ENCODE measurements around the gene TEAD4. TPM values are rescaled to one million over a fixed set of nuclear protein-coding genes. Genes with fewer than 3 reads are reported as not detected.

TEAD4 gene
- total and polyA plus RNA-seq, 2 experiments from 2014 or later: 5.5 to 12.7 TPM

DNA sequence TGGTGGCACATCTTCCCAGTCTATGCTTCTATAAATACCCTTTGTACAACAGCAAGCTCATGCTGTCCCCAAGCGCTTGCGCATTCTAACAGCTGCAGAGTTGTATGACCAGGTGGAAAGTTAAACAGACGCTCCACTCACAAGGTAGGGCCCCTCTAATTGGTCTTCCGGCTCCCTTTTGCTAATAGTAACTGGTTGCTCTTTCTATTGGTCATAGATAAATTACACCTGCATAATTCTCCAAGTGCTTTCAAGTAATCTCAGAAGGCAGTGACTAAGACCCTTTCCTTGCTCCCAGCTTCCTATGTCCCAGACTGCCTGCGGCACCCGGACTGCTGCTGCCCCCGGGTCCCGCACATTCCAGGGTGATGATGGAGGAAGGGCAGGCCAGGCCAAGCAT, 111.9 kb downstream of the TEAD4 start:
- Histone ChIP-seq H3K36me3 (replicated peaks; ENCODE audit: insufficient read depth, low read depth) (no peaks in the 10 kb centered on the region), H3K79me2 (no peaks in the 10 kb centered on the region), H3K4me1 (ENCODE audit: insufficient read depth) (peaks cover 8% of the 10 kb centered on the region), H4K20me1 (ENCODE audit: insufficient read depth, poor library complexity, severe bottlenecking) (no peaks in the 10 kb centered on the region), H3K9me2 (replicated peaks; ENCODE audit: insufficient read depth) (no peaks in the 10 kb centered on the region), H3K4me2 (no peak overlapping the region), H3K4me3 (no peak overlapping the region), H3K27ac (peak overlapping the region; percentile 73), H3K27me3 (no peaks in the 10 kb centered on the region), H3K9me3 (ENCODE audit: low read depth) (no peaks in the 10 kb centered on the region), H2AFZ (no peak overlapping the region)
- peak; percentile 69 for DNase-seq (ENCODE audit: low spot score)
- WGBS (ENCODE audit: low lambda C conversion rate, missing lambda C conversion rate): 61% methylated on average over 8 of the region's 8 CpGs
- TF ChIP-seq, protein P1, sequence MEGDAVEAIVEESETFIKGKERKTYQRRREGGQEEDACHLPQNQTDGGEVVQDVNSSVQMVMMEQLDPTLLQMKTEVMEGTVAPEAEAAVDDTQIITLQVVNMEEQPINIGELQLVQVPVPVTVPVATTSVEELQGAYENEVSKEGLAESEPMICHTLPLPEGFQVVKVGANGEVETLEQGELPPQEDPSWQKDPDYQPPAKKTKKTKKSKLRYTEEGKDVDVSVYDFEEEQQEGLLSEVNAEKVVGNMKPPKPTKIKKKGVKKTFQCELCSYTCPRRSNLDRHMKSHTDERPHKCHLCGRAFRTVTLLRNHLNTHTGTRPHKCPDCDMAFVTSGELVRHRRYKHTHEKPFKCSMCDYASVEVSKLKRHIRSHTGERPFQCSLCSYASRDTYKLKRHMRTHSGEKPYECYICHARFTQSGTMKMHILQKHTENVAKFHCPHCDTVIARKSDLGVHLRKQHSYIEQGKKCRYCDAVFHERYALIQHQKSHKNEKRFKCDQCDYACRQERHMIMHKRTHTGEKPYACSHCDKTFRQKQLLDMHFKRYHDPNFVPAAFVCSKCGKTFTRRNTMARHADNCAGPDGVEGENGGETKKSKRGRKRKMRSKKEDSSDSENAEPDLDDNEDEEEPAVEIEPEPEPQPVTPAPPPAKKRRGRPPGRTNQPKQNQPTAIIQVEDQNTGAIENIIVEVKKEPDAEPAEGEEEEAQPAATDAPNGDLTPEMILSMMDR (IDR thresholded peaks at IDR 0.05; ENCODE audit: poor library complexity): no peak
- TF ChIP-seq EZH2 (IDR thresholded peaks at IDR 0.05; ENCODE audit: borderline replicate concordance) (no peak), EZH2phosphoT487 (IDR thresholded peaks at IDR 0.05; ENCODE audit: low read depth, severe bottlenecking, unreplicated experiment) (no peak)

DNA sequence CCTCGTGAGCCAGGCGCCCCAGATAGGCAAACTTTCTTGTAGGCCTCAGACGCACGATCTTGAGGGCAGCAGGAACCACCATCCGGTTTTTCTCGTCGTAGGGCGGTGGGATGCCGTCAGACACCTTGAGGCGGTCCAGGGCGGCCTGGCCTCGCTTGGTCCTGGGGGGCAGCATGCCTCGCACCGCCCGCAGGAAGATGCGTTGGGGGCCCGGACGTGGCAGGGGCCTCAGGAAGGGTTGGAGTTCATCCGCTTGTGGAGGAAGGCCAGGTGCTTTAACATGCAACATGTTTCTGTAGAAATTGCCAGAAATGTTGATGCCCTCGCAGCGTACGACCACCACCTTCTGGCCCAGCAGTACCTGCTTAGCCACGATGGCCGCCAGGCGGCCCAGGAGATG, 112.5 kb downstream of the TEAD4 start:
- no peaks in the 10 kb centered on the region for H4K20me1 ChIP-seq (ENCODE audit: insufficient read depth, poor library complexity, severe bottlenecking)
- H3K36me3 ChIP-seq (replicated peaks; ENCODE audit: insufficient read depth, low read depth): no peaks in the 10 kb centered on the region
- peaks cover 12% of the 10 kb centered on the region for H3K4me1 ChIP-seq (ENCODE audit: insufficient read depth)
- no peaks in the 10 kb centered on the region for H3K9me2 ChIP-seq (replicated peaks; ENCODE audit: insufficient read depth)
- H2AFZ ChIP-seq: no peak overlapping the region
- no peaks in the 10 kb centered on the region for H3K79me2 ChIP-seq
- H3K27ac ChIP-seq: peak overlapping the region; percentile 73
- no peak overlapping the region for H3K4me3 ChIP-seq
- no peak for DNase-seq (ENCODE audit: low spot score)
- no peaks in the 10 kb centered on the region for H3K9me3 ChIP-seq (ENCODE audit: low read depth)
- TF ChIP-seq EZH2 (IDR thresholded peaks at IDR 0.05; ENCODE audit: borderline replicate concordance) (no peak), EZH2phosphoT487 (IDR thresholded peaks at IDR 0.05; ENCODE audit: low read depth, severe bottlenecking, unreplicated experiment) (no peak)
- WGBS (ENCODE audit: low lambda C conversion rate, missing lambda C conversion rate): 98% methylated on average over 25 of the region's 25 CpGs
- H3K4me2 ChIP-seq: no peak overlapping the region
- no peaks in the 10 kb centered on the region for H3K27me3 ChIP-seq

DNA sequence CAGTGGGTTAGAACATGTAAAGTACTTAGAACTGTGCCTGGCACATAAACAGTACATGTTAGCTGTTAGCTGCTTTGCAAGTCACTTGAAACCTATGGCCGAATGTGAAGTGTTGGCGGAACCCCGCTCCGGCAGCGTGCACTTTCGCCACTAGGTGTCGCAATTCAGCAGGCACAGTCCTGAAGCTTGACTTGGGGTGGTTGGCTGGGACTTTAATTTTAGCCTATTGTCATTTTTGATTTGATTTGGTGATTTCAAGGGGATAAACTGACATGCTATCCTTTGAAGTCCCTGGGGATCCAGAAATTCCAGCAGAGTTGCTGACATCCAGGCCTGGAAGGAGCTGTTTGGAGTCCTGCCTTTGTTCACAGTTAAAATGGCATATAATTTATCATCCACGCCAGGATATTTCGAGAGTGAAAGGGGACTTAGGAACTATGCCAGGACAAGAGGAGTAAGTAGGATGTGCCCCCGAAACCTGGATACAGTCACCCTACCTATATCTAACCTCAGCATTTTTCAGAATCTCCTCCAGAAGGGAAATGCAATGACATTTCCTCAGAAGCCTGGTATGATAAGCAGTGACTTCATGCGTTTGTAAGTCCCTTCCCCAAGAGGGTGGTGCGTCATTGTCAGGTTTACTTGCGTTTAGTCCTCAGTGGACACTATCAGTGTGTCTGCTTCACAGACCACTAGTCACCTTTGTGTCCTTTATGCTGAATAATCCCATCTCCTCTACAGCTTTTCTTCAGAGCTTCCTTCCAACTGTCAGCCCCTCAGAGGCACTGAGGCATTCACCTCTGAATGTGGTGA, 114.4 kb downstream of the TEAD4 start:
- peak; percentile 87 for DNase-seq (ENCODE audit: low spot score)
- H2AFZ ChIP-seq: no peak overlapping the region
- no peak overlapping the region for H3K4me2 ChIP-seq
- no peak overlapping the region for H3K4me3 ChIP-seq
- peaks cover 14% of the 10 kb centered on the region for H3K4me1 ChIP-seq (ENCODE audit: insufficient read depth)
- 27% methylated on average over 13 of the region's 13 CpGs for WGBS (ENCODE audit: low lambda C conversion rate, missing lambda C conversion rate)
- H3K27me3 ChIP-seq: no peaks in the 10 kb centered on the region
- no peaks in the 10 kb centered on the region for H3K9me3 ChIP-seq (ENCODE audit: low read depth)
- no peak for TF ChIP-seq EZH2phosphoT487 (IDR thresholded peaks at IDR 0.05; ENCODE audit: low read depth, severe bottlenecking, unreplicated experiment)
- no peak for TF ChIP-seq EZH2 (IDR thresholded peaks at IDR 0.05; ENCODE audit: borderline replicate concordance)
- TF ChIP-seq, protein P1 (IDR thresholded peaks at IDR 0.05; ENCODE audit: poor library complexity): peak; percentile 98
- H3K36me3 ChIP-seq (replicated peaks; ENCODE audit: insufficient read depth, low read depth): no peaks in the 10 kb centered on the region
- H4K20me1 ChIP-seq (ENCODE audit: insufficient read depth, poor library complexity, severe bottlenecking): no peaks in the 10 kb centered on the region
- H3K79me2 ChIP-seq: peaks cover 12% of the 10 kb centered on the region
- H3K27ac ChIP-seq: no peak overlapping the region
- no peaks in the 10 kb centered on the region for H3K9me2 ChIP-seq (replicated peaks; ENCODE audit: insufficient read depth)

DNA sequence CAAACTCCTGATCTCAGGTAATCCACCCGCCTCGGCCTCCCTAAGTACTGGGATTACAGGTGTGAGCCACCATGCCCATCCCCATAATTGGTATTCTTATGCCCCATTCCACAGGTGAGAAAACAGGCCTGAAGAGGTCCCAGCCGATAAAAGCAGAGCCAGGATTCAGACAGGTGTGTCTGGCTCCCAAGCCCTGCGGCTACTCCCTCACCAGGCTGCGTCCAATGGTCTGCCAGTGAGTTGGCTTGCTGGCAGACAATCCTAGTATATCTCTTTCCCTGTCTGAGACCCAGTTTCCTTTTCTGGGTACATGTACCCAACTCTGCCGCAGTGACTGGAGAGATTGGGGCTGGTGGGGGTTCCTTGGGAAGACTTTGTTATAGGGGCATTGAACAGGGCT, 116.1 kb downstream of the TEAD4 start:
- H4K20me1 ChIP-seq (ENCODE audit: insufficient read depth, poor library complexity, severe bottlenecking): no peaks in the 10 kb centered on the region
- no peak overlapping the region for H2AFZ ChIP-seq
- H3K9me3 ChIP-seq (ENCODE audit: low read depth): no peaks in the 10 kb centered on the region
- TF ChIP-seq, protein P1 (IDR thresholded peaks at IDR 0.05; ENCODE audit: poor library complexity): no peak
- no peak for TF ChIP-seq EZH2 (IDR thresholded peaks at IDR 0.05; ENCODE audit: borderline replicate concordance)
- TF ChIP-seq EZH2phosphoT487 (IDR thresholded peaks at IDR 0.05; ENCODE audit: low read depth, severe bottlenecking, unreplicated experiment): no peak
- H3K79me2 ChIP-seq: peaks cover 27% of the 10 kb centered on the region
- no peak overlapping the region for H3K27ac ChIP-seq
- H3K4me1 ChIP-seq (ENCODE audit: insufficient read depth): peaks cover 6% of the 10 kb centered on the region
- WGBS (ENCODE audit: low lambda C conversion rate, missing lambda C conversion rate): 89% methylated on average over 6 of the region's 6 CpGs
- no peak for DNase-seq (ENCODE audit: low spot score)
- H3K4me2 ChIP-seq: no peak overlapping the region
- H3K36me3 ChIP-seq (replicated peaks; ENCODE audit: insufficient read depth, low read depth): no peaks in the 10 kb centered on the region
- H3K9me2 ChIP-seq (replicated peaks; ENCODE audit: insufficient read depth): no peaks in the 10 kb centered on the region
- H3K4me3 ChIP-seq: no peak overlapping the region
- H3K27me3 ChIP-seq: no peaks in the 10 kb centered on the region

All from hepatocyte (in vitro differentiated cells).